Muscle of leg (tissue), 11 donors: ENCODE results near the gene C18orf32. TPM values are rescaled to one million over a fixed set of nuclear protein-coding genes. Genes with fewer than 3 reads are reported as not detected.

Experiments used
- DNase-seq: peaks from one replicate; pipeline ENCODE4 v3.0.0; 2013
- H3K27ac ChIP-seq: one replicate; pipeline ENCODE4 v1.5.1; 2013; ENCODE audit warnings: mild to moderate bottlenecking, low read length, control low read depth
- H3K27me3 ChIP-seq: one replicate; pipeline ENCODE4 v1.6.1; 2013; ENCODE audit warnings: low read length; ENCODE audit not compliant: control insufficient read depth, insufficient read depth
- H3K36me3 ChIP-seq: one replicate; pipeline ENCODE4 v1.6.1; 2013; ENCODE audit warnings: low read length; ENCODE audit not compliant: control insufficient read depth, insufficient read depth
- H3K4me1 ChIP-seq: one replicate; pipeline ENCODE4 v1.6.1; 2013; ENCODE audit warnings: low read length; ENCODE audit not compliant: control insufficient read depth, insufficient read depth
- H3K4me3 ChIP-seq: one replicate; pipeline ENCODE4 v1.5.1; 2013; ENCODE audit warnings: low read length, control low read depth
- H3K9me3 ChIP-seq: replicated peaks from 2 replicates; pipeline ENCODE4 v1.6.1; 2013; ENCODE audit warnings: low read depth, low read length; ENCODE audit not compliant: control insufficient read depth
- WGBS: methylation state at CpG from one replicate; pipeline ENCODE4 v1.1.5; 2013; ENCODE audit warnings: missing lambda C conversion rate; ENCODE audit not compliant: insufficient coverage; 5-methylcytosine and 5-hydroxymethylcytosine counted together
- polyA plus RNA-seq, 8 donors: library from polyadenylated mRNA; unstranded; fragments of 120-200 nt; gene quantifications; one replicate each; pipeline versions ENCODE4 v1.2.1 to v1.2.3, GENCODE V29; 2013; ENCODE audit warnings: inconsistent platforms in 1 of 8, low replicate concordance in 1 of 8; ENCODE audit not compliant: insufficient read length in 8 of 8, insufficient read depth in 1 of 8
- total RNA-seq: library from RNA; stranded (reverse); fragments of 120-200 nt; gene quantifications from one replicate; pipeline ENCODE4 v1.2.4, GENCODE V29; 2013

The C18orf32 gene
- total and polyA plus RNA-seq, 9 donors: 10.8 to 20.5 (median 11.3) TPM

DNA sequence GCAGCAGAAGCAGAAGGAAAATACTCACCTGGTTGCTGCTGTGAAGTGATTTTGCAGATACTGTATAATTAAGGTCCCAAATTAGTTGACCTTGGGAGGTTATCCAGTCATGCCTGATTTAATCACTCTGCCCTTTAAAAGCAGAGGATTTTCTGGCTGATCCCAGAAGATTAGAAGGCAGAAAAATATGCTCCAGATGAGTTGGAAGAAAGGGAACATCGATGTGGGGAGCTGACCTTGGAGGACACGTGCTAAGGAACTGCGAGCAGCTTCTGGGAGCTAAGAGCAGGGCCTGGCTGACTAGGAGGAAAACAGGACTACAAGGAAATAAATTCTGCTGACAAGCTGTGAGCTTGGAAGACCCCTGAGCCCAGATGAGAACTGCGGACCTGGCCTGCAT is 13.3 kb downstream of the C18orf32 start:
- Histone ChIP-seq H3K4me1 (no peaks in the 10 kb centered on the region), H3K4me3 (no peak overlapping the region), H3K27ac (no peak overlapping the region), H3K36me3 (no peaks in the 10 kb centered on the region), H3K9me3 (no peaks in the 10 kb centered on the region), H3K27me3 (no peaks in the 10 kb centered on the region)
- WGBS: 43% methylated on average over 4 of the region's 4 CpGs
- DNase-seq: no peak

DNA sequence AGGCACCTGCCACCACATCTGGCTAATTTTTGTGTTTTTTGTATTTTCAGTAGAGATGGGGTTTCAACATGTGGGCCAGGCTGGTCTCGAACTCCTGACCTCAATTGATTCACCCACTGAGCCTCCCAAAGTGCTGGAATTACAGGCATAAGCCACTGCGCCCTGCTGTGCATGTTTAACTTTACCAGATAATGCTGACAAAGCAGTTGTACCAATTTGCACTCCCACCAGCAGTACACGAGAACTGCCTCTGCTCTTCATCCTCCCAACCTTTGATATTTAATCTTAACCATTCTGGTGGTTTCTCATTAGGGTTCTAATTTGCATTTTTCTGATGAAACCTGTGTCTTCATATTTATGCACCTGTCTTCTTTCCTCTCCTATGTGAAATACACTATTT is 14.6 kb downstream of the C18orf32 start:
- H3K36me3 ChIP-seq: no peaks in the 10 kb centered on the region
- WGBS: 91% methylated on average over 2 of the region's 3 CpGs
- DNase-seq: no peak
- no peak overlapping the region for H3K27ac ChIP-seq
- no peaks in the 10 kb centered on the region for H3K4me1 ChIP-seq
- H3K27me3 ChIP-seq: no peaks in the 10 kb centered on the region
- no peaks in the 10 kb centered on the region for H3K9me3 ChIP-seq
- H3K4me3 ChIP-seq: no peak overlapping the region

DNA sequence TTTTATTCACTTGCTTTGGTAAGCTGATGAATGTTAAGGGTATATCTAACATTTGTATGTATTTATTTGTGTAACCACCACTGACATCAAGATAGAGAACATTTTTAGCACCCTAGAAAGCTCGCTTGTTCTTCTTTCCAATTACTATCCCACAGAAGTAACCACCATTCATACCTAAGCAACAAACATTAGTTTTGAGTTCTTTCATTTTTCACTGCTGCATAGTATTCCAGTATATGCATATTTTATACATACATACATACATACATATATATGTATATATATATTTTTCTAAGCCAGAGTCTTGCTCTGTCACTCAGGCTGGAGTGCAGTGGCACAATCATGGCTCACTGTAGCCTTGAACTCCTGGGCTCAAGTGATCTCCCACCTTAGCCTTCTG is 15.5 kb downstream of the C18orf32 start:
- no peak for DNase-seq
- H3K4me3 ChIP-seq: no peak overlapping the region
- no peak overlapping the region for H3K27ac ChIP-seq
- no peaks in the 10 kb centered on the region for H3K36me3 ChIP-seq
- no CpG with 5 or more reads among the region's 1 CpG for WGBS
- no peaks in the 10 kb centered on the region for H3K4me1 ChIP-seq
- no peaks in the 10 kb centered on the region for H3K27me3 ChIP-seq
- H3K9me3 ChIP-seq: no peaks in the 10 kb centered on the region

DNA sequence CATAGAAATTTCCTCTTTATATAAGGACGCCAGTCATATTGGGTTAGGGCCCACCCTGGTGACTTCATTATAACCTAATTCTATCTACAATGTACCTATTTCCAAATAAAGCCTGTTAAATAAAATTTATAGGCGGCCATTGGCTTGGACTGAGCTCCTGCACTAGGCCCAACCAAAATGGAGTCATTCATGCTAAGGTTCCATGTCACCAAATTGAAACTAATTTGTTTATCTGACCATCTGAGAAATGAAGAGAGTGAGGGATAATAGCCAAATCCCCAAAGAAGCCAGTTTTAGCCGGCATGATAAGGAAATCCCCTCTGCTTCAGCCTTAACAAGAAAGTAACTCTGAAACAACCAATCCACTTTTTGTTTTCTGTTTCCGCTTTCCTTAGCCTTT is 19.4 kb downstream of the C18orf32 start:
- no peak overlapping the region for H3K27ac ChIP-seq
- no peaks in the 10 kb centered on the region for H3K36me3 ChIP-seq
- H3K4me3 ChIP-seq: no peak overlapping the region
- peaks cover 4% of the 10 kb centered on the region for H3K4me1 ChIP-seq
- WGBS: no CpG with 5 or more reads among the region's 4 CpGs
- H3K9me3 ChIP-seq: no peaks in the 10 kb centered on the region
- no peak for DNase-seq
- no peaks in the 10 kb centered on the region for H3K27me3 ChIP-seq

- Histone ChIP-seq H3K36me3 (no peaks in the 10 kb centered on the region), H3K27ac (no peak overlapping the region), H3K4me3 (no peak overlapping the region), H3K9me3 (no peaks in the 10 kb centered on the region), H3K4me1 (peaks cover 4% of the 10 kb centered on the region), H3K27me3 (no peaks in the 10 kb centered on the region)
- 91% methylated on average over 1 of the region's 2 CpGs for WGBS
- no peak for DNase-seq
These were observed 19.9 kb downstream of the C18orf32 start for GRCh38 chr18:49467019-49467563.

DNA sequence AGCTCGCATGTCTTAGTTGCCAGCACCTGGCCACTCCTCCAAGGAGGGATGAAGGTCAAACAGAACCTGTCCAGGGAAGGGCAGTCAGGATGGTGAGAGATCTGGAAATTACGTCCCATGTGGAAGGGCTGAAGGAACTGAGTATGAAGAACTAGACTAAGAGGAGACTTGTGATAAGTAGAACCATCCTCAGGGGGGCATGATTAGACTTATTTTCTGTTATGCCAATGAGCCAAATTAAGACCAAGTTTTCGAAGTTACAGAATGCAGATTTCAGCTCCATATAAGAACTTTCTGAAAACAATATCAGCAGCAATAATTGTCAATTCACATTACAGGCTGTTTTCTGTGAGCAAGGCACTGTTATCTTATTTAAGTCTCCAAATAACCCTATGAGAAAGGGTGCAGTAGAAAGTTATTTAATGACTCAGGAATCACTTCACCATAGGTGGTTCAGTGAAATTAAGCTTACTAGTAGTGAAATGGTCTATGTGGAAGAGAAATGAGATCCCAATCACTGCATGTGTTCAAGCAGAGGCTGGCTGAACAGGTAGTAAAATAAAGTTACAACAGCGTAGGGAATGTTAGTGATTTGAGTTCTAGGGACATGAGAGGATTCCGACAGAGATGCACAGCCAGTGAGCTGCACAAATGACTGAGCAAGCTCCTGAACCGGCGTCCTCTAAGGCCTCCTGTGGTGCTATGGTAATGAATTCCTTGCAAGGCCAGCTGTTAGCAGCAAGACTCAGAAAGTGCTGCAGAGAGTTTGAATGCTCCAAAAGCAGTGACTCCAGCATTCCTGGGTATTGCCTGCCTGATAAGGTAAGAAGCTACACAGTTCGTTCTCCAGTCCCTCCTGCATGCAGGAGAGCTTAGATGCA is 22.1 kb downstream of the C18orf32 start:
- no peaks in the 10 kb centered on the region for H3K36me3 ChIP-seq
- H3K27me3 ChIP-seq: no peaks in the 10 kb centered on the region
- H3K4me3 ChIP-seq: no peak overlapping the region
- no peak for DNase-seq
- no peaks in the 10 kb centered on the region for H3K9me3 ChIP-seq
- peaks cover 9% of the 10 kb centered on the region for H3K4me1 ChIP-seq
- H3K27ac ChIP-seq: no peak overlapping the region
- WGBS: 41% methylated on average over 6 of the region's 8 CpGs

- Histone ChIP-seq H3K9me3 (no peaks in the 10 kb centered on the region), H3K4me3 (no peak overlapping the region), H3K36me3 (no peaks in the 10 kb centered on the region), H3K4me1 (peaks cover 16% of the 10 kb centered on the region), H3K27ac (no peak overlapping the region), H3K27me3 (no peaks in the 10 kb centered on the region)
- no peak for DNase-seq
- 100% methylated on average over 2 of the region's 4 CpGs for WGBS
These were observed 25.4 kb downstream of the C18orf32 start for GRCh38 chr18:49461602-49461977.

DNA sequence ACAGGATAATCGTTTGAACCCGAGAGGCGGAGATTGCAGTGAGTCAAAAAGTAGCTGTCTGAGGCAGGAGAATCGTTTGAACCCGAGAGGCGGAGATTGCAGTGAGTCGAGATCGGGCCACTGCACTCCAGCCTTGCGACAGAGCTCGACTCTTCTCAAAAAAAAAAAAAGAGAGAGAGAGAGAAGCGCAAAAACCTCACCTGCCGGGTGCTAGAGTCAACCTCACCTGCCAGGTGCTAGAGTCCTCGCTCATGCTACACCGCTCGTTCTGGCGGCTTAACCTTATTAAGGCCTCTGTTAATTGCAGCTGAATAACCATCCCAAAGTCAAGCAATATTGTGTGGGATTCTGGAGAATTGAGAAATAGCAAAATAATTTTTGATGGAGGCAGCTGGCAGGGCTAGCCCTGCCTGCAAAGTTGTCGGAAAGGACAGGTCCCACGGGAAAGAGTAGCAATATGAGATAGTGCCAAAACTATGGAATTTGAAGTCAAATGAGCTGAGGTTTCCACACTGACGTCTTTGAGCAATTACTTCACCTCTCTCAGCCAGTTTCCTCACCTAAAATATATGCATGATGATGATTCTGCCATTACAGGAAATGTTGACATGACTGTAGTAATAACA is 25.9 kb downstream of the C18orf32 start:
- peak; percentile 38 for DNase-seq
- peak overlapping the region; percentile 87 for H3K27ac ChIP-seq
- H3K4me3 ChIP-seq: peak overlapping the region; percentile 92
- H3K4me1 ChIP-seq: peaks cover 16% of the 10 kb centered on the region
- 48% methylated on average over 14 of the region's 19 CpGs for WGBS
- H3K9me3 ChIP-seq: no peaks in the 10 kb centered on the region
- H3K27me3 ChIP-seq: no peaks in the 10 kb centered on the region
- H3K36me3 ChIP-seq: no peaks in the 10 kb centered on the region

GRCh38 chr18:49459404-49460171 is 27.4 kb downstream of the C18orf32 start:
- DNase-seq: peak; percentile 55
- H3K4me1 ChIP-seq: peaks cover 12% of the 10 kb centered on the region
- WGBS: 22% methylated on average over 13 of the region's 16 CpGs
- no peaks in the 10 kb centered on the region for H3K9me3 ChIP-seq
- H3K4me3 ChIP-seq: peak overlapping the region; percentile 92
- H3K27ac ChIP-seq: peak overlapping the region; percentile 87
- H3K36me3 ChIP-seq: no peaks in the 10 kb centered on the region
- H3K27me3 ChIP-seq: no peaks in the 10 kb centered on the region

- Histone ChIP-seq H3K27ac (no peak overlapping the region), H3K27me3 (no peaks in the 10 kb centered on the region), H3K4me3 (no peak overlapping the region), H3K4me1 (peaks cover 12% of the 10 kb centered on the region), H3K9me3 (peaks cover 4% of the 10 kb centered on the region), H3K36me3 (no peaks in the 10 kb centered on the region)
- 100% methylated on average over 2 of the region's 4 CpGs for WGBS
- no peak for DNase-seq
These were observed 29.4 kb downstream of the C18orf32 start for GRCh38 chr18:49457616-49458015.
